NCI-H446 treated with DMSO at 0.1 percent for 48 hours (cell line): ENCODE results near the gene EGFR.

ENCODE experiments used
- DNase-seq: peaks from one replicate; lab custom pipeline; 2025; lab: John Stamatoyannopoulos, UW

Gene EGFR

DNA sequence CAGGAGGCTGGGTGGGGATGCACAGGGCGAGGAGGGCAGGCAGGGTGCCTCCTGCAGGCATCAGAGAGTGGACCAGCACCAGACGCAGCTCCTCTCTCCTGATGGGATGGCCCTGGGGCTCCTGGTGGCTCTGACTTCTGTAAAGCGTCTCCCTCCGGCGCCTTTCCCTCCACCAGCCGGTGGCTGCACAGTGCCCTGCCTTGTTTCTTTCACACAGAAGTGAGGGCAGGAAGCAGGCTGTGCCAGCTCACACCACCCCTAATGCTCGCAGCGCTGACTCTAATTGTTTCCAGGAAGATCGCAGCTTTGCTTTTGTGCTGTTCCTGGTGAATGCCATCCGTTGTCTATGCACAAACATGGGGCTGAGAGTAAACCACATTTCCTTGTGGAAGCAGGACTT lies 194.0 kb downstream of the EGFR start:
- DNase-seq = no peak

GRCh38 chr7:55214707-55215106 lies 195.9 kb downstream of the EGFR start:
- DNase-seq = no peak

GRCh38 chr7:55223023-55223422 lies 204.2 kb downstream of the EGFR start:
- no peak for DNase-seq

DNA sequence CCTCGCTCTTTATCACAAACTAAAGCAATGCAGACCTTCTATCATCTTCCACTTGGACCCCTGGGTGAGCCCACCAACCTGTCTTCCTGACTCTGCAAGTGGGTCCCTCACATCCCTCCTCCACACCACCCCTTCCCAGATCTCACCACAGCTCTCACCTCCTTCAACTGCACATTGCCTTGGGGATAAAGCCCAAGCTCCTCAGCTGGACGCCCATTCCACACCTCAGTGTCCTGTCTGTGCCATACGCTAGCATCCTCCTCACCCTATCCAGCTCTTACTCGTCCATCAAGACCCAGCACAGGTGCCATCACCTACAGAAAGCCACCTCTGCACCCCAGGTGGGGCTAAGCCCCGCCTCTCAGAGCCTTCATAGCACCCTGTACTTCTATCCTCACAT lies 205.3 kb downstream of the EGFR start:
- DNase-seq = no peak

GRCh38 chr7:55224810-55225209 lies 206.0 kb downstream of the EGFR start:
- DNase-seq = no peak

DNA sequence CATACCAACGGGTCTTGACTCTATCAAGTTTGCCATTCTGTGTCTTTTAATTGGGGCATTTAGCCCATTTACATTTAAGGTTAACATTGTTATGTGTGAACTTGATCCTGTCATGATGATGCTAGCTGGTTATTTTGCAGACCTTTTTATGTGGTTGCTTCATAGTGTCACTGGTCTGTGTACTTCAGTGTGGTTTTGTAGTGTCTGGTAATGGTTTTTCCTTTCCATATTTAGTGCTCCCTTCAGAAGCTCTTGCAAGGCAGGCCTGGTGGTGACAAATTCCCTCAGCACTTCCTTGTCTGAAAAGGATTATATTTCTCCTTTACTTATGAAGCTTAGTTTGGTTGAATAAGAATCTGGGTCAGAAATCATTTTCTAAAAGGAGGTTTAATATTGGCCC lies 211.2 kb downstream of the EGFR start:
- no peak for DNase-seq

GRCh38 chr7:55231736-55232280 lies 213.0 kb downstream of the EGFR start:
- no peak for DNase-seq

GRCh38 chr7:55233001-55233400 lies 214.2 kb downstream of the EGFR start:
- DNase-seq = no peak

DNA sequence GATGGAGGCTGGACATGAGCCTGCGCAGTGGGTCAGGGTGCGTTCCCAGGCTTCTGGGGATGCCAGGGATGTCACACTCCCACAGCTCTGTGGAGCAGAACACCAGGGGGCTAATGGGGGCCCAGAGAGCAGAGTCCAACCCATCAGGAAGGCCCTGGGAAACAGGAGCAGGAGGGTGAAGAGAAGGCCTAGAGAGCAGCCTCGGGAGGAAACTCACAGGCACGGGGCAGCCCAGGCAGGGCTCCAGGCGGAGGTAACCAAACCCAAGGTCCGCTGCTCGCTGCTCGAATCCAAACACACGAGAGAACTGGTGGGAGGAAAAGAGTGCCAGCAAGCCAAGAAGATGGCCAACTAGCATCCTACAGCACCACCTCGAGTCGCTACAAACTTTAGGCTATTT lies 215.6 kb downstream of the EGFR start:
- no peak for DNase-seq

GRCh38 chr7:55235115-55235514 lies 216.3 kb downstream of the EGFR start:
- DNase-seq = no peak

DNA sequence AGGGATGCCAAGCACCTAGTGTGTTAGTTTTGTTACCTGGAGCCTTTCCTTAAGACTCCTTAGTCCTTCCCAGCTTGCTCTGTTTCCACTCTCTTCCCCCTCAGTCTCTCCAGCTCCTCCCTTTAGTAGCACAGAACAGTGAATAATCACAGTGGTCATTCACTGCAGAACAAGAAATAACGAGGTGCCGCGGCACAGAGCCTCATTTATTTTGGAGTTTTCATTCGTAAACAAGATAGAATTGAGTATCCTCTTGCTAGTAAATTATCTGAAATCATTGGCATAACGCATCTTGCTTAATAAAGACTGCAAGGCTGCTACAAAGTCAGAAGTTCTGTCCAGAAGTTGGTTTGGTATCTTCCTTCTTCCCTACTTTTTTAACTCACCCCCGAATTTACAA lies 217.0 kb downstream of the EGFR start:
- no peak for DNase-seq

DNA sequence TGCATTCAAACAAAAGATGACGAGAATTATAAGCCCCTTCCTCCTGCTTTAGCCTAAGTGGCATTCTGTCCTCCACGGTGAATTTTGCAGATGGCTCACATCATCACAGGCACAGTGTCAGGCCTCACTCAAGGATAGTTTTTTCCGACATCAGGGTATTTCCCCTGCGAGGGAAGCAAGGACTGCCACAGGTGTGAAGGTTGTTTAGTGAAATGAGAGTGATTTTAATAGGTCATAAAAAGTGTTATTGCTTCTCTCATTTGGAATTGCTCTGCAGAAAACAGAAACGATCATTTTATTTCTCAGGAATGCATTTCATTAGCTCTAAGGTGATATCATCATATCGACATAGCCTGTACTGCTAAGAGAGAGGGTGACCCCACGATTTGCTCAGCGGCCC lies 217.7 kb downstream of the EGFR start:
- DNase-seq = no peak

DNA sequence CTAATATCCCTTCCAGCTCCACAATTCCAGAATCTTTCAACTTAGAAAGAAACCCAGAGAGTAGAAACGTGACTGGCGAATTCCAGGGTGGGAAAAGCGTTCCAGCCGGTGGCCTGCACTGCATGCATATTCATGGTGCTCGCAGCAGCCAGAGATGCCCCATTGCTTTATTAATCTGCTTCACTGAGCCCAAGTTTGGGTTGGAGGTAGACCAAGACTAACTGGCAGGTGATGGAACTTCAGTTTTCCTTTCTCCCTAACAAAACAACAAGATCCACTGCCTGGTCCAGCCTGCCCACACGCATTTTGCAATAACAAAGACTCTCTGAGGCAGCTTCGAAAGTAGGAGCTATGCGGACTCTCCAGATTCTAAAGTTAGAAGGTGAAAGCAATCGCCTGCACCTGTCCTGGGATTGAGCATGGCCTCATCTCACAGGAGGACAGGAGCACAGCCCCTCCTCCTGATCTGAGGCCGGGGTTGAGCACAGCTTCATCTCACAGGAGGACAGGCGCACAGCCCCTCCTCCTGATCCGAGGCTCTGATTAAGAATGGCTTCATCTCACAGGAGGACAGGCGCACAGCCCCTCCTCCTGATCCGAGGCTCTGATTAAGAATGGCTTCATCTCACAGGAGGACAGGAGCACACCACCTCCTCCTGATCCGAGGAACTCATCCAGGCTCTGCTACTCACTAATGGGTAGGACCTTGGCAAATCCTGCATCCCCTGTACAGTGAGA lies 218.5 kb downstream of the EGFR start:
- DNase-seq = no peak

DNA sequence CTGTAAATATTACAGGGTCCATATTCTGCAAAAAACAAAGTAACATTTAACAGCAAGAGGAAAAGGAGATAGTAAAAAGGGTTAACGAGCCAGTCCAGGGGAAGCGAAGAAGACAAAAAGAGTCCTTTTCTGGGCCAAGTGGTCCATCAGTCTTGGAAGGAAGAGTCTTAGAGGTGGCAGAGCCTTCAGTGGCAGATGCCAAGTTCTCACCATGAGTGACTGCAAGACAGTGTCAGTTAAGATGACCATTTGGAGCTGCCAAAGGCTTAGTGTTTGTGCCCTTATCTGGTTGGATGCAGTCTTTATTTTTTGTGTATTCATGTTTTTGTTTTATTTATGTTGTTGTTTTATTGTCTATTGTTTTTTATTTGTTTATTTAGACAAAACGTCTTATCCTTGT lies 220.6 kb downstream of the EGFR start:
- DNase-seq = no peak

- no peak for DNase-seq
Measured at GRCh38 chr7:55240418-55241142, 221.8 kb downstream of the EGFR start.

- no peak for DNase-seq
Measured at GRCh38 chr7:55241958-55242357, 223.1 kb downstream of the EGFR start.

- DNase-seq = no peak
Measured at GRCh38 chr7:55242613-55243012, 223.8 kb downstream of the EGFR start.

- DNase-seq = no peak
Measured at GRCh38 chr7:55244006-55244745, 225.4 kb downstream of the EGFR start.

- DNase-seq = no peak
Measured at GRCh38 chr7:55245271-55245723, 226.5 kb downstream of the EGFR start.

DNA sequence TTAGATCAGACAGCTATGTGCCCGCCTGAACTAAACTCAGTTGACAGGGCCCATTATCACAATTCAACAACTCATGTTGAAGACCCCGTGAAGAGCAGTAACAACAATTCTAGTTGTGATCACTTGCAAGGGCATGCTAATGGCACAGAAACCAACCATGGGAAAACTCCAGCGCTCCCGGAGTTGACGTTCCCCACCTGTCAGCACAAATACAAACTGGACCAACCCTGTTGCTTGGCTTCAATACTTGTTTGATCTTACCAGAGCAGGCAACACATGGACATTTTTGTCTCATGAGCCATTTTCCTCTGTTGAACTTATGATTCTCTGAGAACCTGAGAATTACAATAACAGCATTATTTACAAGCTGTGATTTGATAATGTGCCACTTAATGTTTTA lies 227.4 kb downstream of the EGFR start:
- no peak for DNase-seq

DNA sequence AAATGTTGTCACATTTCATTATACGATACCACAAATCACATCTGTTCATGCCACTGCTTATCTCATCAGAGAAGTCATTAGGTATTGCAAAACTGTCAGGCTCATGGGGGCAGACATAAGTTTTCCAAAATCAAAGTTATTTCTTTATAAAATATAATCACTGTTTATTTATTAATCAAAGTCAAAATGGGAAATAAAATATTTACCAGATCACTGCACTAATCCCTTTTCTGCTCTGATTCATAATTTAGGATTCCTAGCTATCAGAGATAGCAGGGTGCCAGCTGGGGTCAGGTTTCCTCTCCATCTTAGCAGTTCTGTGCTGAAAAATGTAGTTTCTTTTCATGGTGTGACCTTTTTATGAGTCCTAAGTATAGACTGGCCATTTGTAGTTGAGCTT lies 228.6 kb downstream of the EGFR start:
- no peak for DNase-seq

DNA sequence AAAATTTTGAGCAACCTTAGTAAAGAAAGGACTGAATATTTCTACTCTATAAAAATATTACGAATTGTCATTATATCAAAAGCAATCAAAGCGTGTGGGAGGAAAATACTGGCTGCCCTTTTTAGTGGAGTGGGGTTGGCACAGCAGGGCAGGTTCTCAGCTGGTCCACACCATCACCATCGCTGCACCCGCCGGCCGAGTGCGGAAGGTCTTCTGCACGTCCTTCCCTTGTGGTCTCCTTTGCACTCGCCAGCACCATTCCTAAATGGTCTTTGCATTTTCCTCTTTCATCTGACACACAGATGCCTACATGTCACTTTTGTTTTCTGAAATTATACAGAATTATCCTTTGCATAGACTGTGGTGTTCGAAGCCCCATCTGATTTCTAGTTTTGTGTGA lies 229.7 kb downstream of the EGFR start:
- DNase-seq = no peak

GRCh38 chr7:55249332-55249731 lies 230.5 kb downstream of the EGFR start:
- DNase-seq = no peak
